SK-N-SH treated with all-trans-retinoic acid at 6 μM for 48 hours (cell line): ENCODE data around the gene WDR46.

Experiments
- ESRRG ChIP-seq: fragments of 250-450 bp; sonication (Bioruptor Pico); IDR thresholded peaks from 2 replicates; pipeline ENCODE4 v1.6.1; 2021; ENCODE audit warnings: mild to moderate bottlenecking
- TCF4 ChIP-seq: fragments of 250-450 bp; sonication (Bioruptor Pico); IDR thresholded peaks from 2 replicates; pipeline ENCODE4 v1.8.0; 2021; ENCODE audit warnings: mild to moderate bottlenecking, moderate library complexity, borderline replicate concordance
- TF ChIP-seq, protein P1 (sequence below): fragments of 250-450 bp; sonication (Bioruptor Pico); IDR thresholded peaks from 2 replicates; pipeline ENCODE4 v1.8.0; 2020; ENCODE audit warnings: mild to moderate bottlenecking, moderate library complexity, borderline replicate concordance
- TF ChIP-seq, protein P2 (sequence below): fragments of 250-450 bp; sonication (Bioruptor Pico); IDR thresholded peaks from 2 replicates; pipeline ENCODE4 v1.5.1; 2020; ENCODE audit warnings: low read depth, mild to moderate bottlenecking, moderate library complexity

DNA sequence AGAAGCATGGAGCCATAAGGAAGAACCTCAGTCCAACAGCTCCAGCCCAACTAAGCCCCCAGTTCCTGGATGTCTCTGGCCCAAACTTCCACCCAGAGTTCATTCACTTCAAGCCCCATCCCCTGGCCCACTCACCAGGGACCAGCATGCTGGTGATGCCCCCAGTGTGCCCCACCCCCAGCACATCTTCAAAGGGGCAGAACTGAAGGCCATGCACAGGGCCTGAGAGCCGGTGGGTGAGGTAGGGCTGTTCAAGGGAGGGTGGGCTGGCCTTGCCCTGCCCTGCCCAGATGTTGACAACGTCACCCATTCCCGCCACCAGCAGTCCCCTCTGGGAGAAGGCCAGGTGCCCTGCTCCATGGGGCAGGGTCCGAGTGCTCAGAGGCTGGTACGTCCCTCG lies 8.5 kb downstream of the WDR46 start:
- TF ChIP-seq, protein P1, sequence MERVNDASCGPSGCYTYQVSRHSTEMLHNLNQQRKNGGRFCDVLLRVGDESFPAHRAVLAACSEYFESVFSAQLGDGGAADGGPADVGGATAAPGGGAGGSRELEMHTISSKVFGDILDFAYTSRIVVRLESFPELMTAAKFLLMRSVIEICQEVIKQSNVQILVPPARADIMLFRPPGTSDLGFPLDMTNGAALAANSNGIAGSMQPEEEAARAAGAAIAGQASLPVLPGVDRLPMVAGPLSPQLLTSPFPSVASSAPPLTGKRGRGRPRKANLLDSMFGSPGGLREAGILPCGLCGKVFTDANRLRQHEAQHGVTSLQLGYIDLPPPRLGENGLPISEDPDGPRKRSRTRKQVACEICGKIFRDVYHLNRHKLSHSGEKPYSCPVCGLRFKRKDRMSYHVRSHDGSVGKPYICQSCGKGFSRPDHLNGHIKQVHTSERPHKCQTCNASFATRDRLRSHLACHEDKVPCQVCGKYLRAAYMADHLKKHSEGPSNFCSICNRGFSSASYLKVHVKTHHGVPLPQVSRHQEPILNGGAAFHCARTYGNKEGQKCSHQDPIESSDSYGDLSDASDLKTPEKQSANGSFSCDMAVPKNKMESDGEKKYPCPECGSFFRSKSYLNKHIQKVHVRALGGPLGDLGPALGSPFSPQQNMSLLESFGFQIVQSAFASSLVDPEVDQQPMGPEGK, result no peak
- TF ChIP-seq ESRRG (no peak), TCF4 (CRISPR knock-in tag) (no peak)
- TF ChIP-seq, protein P2, sequence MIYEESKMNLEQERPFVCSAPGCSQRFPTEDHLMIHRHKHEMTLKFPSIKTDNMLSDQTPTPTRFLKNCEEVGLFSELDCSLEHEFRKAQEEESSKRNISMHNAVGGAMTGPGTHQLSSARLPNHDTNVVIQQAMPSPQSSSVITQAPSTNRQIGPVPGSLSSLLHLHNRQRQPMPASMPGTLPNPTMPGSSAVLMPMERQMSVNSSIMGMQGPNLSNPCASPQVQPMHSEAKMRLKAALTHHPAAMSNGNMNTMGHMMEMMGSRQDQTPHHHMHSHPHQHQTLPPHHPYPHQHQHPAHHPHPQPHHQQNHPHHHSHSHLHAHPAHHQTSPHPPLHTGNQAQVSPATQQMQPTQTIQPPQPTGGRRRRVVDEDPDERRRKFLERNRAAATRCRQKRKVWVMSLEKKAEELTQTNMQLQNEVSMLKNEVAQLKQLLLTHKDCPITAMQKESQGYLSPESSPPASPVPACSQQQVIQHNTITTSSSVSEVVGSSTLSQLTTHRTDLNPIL, result no peak
